ENCODE data around the gene CMTM4.
"Not testable (repeated sequence)": the region's sequence is repeated elsewhere in the genome, so short reads cannot be mapped to it uniquely, and the experiment has no call there.

The CMTM4 gene

GRCh38 chr16:66705790-66706505 lies 9.4 kb upstream of the CMTM4 start:
- no peak for DNase-seq (ENCODE audit: low read depth)

- DNase-seq (ENCODE audit: low read depth) = no peak
These were observed 7.1 kb upstream of the CMTM4 start for GRCh38 chr16:66703406-66704215.

- DNase-seq (ENCODE audit: low read depth) = no peak
These were observed 5.0 kb upstream of the CMTM4 start for GRCh38 chr16:66701516-66701915.

GRCh38 chr16:66701026-66701425 lies 4.5 kb upstream of the CMTM4 start:
- no peak for DNase-seq (ENCODE audit: low read depth)

- no peak for DNase-seq (ENCODE audit: low read depth)
These were observed 3.4 kb upstream of the CMTM4 start for GRCh38 chr16:66699898-66700297.

GRCh38 chr16:66698046-66698445 lies 1.5 kb upstream of the CMTM4 start:
- no peak for DNase-seq (ENCODE audit: low read depth)

GRCh38 chr16:66695935-66696668 lies 441 bp downstream of the CMTM4 start:
- no peak for DNase-seq (ENCODE audit: low read depth)

GRCh38 chr16:66695471-66695934 lies 1.0 kb downstream of the CMTM4 start:
- no peak for DNase-seq (ENCODE audit: low read depth)

- DNase-seq (ENCODE audit: low read depth) = no peak
These were observed 3.4 kb downstream of the CMTM4 start for GRCh38 chr16:66693149-66693548.

GRCh38 chr16:66692341-66692740 lies 4.2 kb downstream of the CMTM4 start:
- no peak for DNase-seq (ENCODE audit: low read depth)

GRCh38 chr16:66691234-66691633 lies 5.3 kb downstream of the CMTM4 start:
- DNase-seq (ENCODE audit: low read depth) = no peak

GRCh38 chr16:66690106-66690847 lies 6.3 kb downstream of the CMTM4 start:
- no peak for DNase-seq (ENCODE audit: low read depth)

- no peak for DNase-seq (ENCODE audit: low read depth)
These were observed 7.3 kb downstream of the CMTM4 start for GRCh38 chr16:66689282-66689681.

GRCh38 chr16:66687906-66688625 lies 8.5 kb downstream of the CMTM4 start:
- no peak for DNase-seq (ENCODE audit: low read depth)

- DNase-seq (ENCODE audit: low read depth) = not testable (repeated sequence)
These were observed 10.9 kb downstream of the CMTM4 start for GRCh38 chr16:66685501-66686115.

- DNase-seq (ENCODE audit: low read depth) = no peak
These were observed 14.3 kb downstream of the CMTM4 start for GRCh38 chr16:66682271-66682670.

- no peak for DNase-seq (ENCODE audit: low read depth)
These were observed 14.9 kb downstream of the CMTM4 start for GRCh38 chr16:66681676-66682075.

- DNase-seq (ENCODE audit: low read depth) = no peak
These were observed 18.2 kb downstream of the CMTM4 start for GRCh38 chr16:66678337-66678736.

- no peak for DNase-seq (ENCODE audit: low read depth)
These were observed 18.7 kb downstream of the CMTM4 start for GRCh38 chr16:66677836-66678235.

GRCh38 chr16:66677179-66677578 lies 19.4 kb downstream of the CMTM4 start:
- DNase-seq (ENCODE audit: low read depth) = no peak

GRCh38 chr16:66676599-66676998 lies 19.9 kb downstream of the CMTM4 start:
- no peak for DNase-seq (ENCODE audit: low read depth)
